WTC11 (cell line): Measurements from ENCODE around the gene RPL41. TPM values are rescaled to one million over a fixed set of nuclear protein-coding genes. Genes with fewer than 3 reads are reported as not detected.

Source experiments
- ATAC-seq: fragments of 200-7000 bp; cut with Tn5 transposase; 2 replicates; pipeline ENCODE4 v1.10.0; 2021; ENCODE audit warnings: mild to moderate bottlenecking, moderate library complexity
- CTCF ChIA-PET: fragments of 300-600 bp; sonication (Branson Sonifier 250); formaldehyde crosslinking; loops from one replicate; lab custom pipeline; 2021; ENCODE audit warnings: antibody characterized with exemption; lab: Charles Lee
- POLR2A ChIA-PET: fragments of 350-600 bp; sonication (Branson Sonifier 250); formaldehyde crosslinking; loops from one replicate; lab custom pipeline; 2021; ENCODE audit warnings: antibody characterized with exemption; lab: Charles Lee
- DNase-seq: peaks from one replicate; pipeline ENCODE4 v3.0.0; 2021; ENCODE audit warnings: low spot score
- H3K27ac Mint-ChIP-seq: 2 replicates; pipeline ENCODE4 v1.8.0; 2021; ENCODE audit warnings: mixed read lengths
- H3K27me3 Mint-ChIP-seq: 2 replicates; pipeline ENCODE4 v1.8.0; 2021; ENCODE audit warnings: low read depth, mild to moderate bottlenecking, moderate library complexity, mixed read lengths
- H3K36me3 Mint-ChIP-seq: 2 replicates; pipeline ENCODE4 v1.8.0; 2021; ENCODE audit warnings: mixed read lengths
- H3K4me1 Mint-ChIP-seq: 2 replicates; pipeline ENCODE4 v1.8.0; 2022; ENCODE audit warnings: mixed read lengths
- H3K4me3 Mint-ChIP-seq: 2 replicates; pipeline ENCODE4 v1.8.0; 2021; ENCODE audit warnings: mild to moderate bottlenecking, moderate library complexity, mixed read lengths
- H3K9me3 Mint-ChIP-seq: 2 replicates; pipeline ENCODE4 v1.8.0; 2021; ENCODE audit warnings: mixed read lengths
- AFF4 ChIP-seq: sonication (generic); formaldehyde crosslinking; IDR thresholded peaks from 2 replicates; pipeline ENCODE4 v1.8.1; 2023; ENCODE audit warnings: mild to moderate bottlenecking, missing genetic modification reagents, borderline replicate concordance
- ATF6 ChIP-seq: sonication (generic); formaldehyde crosslinking; IDR thresholded peaks from 2 replicates; pipeline ENCODE4 v1.8.1; 2023; ENCODE audit warnings: mild to moderate bottlenecking, missing genetic modification reagents
- IRF1 ChIP-seq: sonication (generic); formaldehyde crosslinking; IDR thresholded peaks from 2 replicates; pipeline ENCODE4 v1.8.0; 2023; ENCODE audit warnings: missing genetic modification reagents
- MYBL2 ChIP-seq: sonication (generic); formaldehyde crosslinking; IDR thresholded peaks from 2 replicates; pipeline ENCODE4 v1.8.1; 2023; ENCODE audit warnings: mild to moderate bottlenecking, moderate library complexity, missing genetic modification reagents
- NFE2L1 ChIP-seq: sonication (generic); formaldehyde crosslinking; IDR thresholded peaks from 2 replicates; pipeline ENCODE4 v1.8.1; 2023; ENCODE audit warnings: missing genetic modification reagents
- NR1H2 ChIP-seq: sonication (generic); formaldehyde crosslinking; IDR thresholded peaks from 2 replicates; pipeline ENCODE4 v1.9.0; 2021; ENCODE audit warnings: mild to moderate bottlenecking, moderate library complexity, missing genetic modification reagents
- NR3C1 ChIP-seq: sonication (generic); formaldehyde crosslinking; conservative IDR thresholded peaks from 2 replicates; pipeline ENCODE4 v1.8.1; 2023; ENCODE audit warnings: low read depth, mild to moderate bottlenecking, missing genetic modification reagents
- RORB ChIP-seq: fragments of 250-450 bp; sonication (Bioruptor Pico); IDR thresholded peaks from 2 replicates; pipeline ENCODE4 v1.9.0; 2021; ENCODE audit warnings: mild to moderate bottlenecking
- SOX15 ChIP-seq: fragments of 250-450 bp; sonication (Bioruptor Pico); IDR thresholded peaks from 2 replicates; pipeline ENCODE4 v1.9.0; 2021; ENCODE audit warnings: mild to moderate bottlenecking
- TCF7 ChIP-seq: sonication (generic); formaldehyde crosslinking; IDR thresholded peaks from 2 replicates; pipeline ENCODE4 v1.8.0; 2022; ENCODE audit warnings: mild to moderate bottlenecking, low read depth, missing genetic modification reagents, moderate library complexity
- ZNF263 ChIP-seq: sonication (generic); formaldehyde crosslinking; IDR thresholded peaks from 2 replicates; pipeline ENCODE4 v1.8.1; 2022; ENCODE audit warnings: low read depth, mild to moderate bottlenecking, moderate library complexity, missing genetic modification reagents
- ZNF425 ChIP-seq: fragments of 250-450 bp; sonication (Bioruptor Pico); conservative IDR thresholded peaks from 2 replicates; pipeline ENCODE4 v1.9.0; 2021; ENCODE audit warnings: mild to moderate bottlenecking
- ZNF532 ChIP-seq: fragments of 250-450 bp; sonication (Bioruptor Pico); IDR thresholded peaks from 2 replicates; pipeline ENCODE4 v1.9.0; 2021; ENCODE audit warnings: mild to moderate bottlenecking, borderline replicate concordance
- total RNA-seq: library from RNA; stranded (reverse); gene quantifications from 3 replicates; pipeline ENCODE4 v1.2.3, GENCODE V29; 2021
- TF ChIP-seq, protein P1 (sequence below): sonication (generic); formaldehyde crosslinking; IDR thresholded peaks from 2 replicates; pipeline ENCODE4 v1.8.1; 2022; ENCODE audit warnings: low read depth, missing genetic modification reagents, borderline replicate concordance

Gene RPL41
- total RNA-seq, 1 experiment from 2014 or later, result 4,004 TPM

- Mint-ChIP-seq H3K27me3 (no peaks in the 10 kb centered on the region), H3K4me3 (no peak overlapping the region), H3K36me3 (peaks cover 30% of the 10 kb centered on the region), H3K4me1 (peaks cover 23% of the 10 kb centered on the region), H3K27ac (no peak overlapping the region), H3K9me3 (no peaks in the 10 kb centered on the region)
- no peak for DNase-seq
- ChIA-PET CTCF (interaction anchor here (4.3 kb wide), 1 partner anchor 68 kb away, joined by 95 read pairs; the partner anchor contains the start of gene SMARCC2), POLR2A (no interaction called here)
- ATAC-seq, result no peak
- no peak for TF ChIP-seq ZNF532 (CRISPR knock-in tag)
- TF ChIP-seq, protein P1, sequence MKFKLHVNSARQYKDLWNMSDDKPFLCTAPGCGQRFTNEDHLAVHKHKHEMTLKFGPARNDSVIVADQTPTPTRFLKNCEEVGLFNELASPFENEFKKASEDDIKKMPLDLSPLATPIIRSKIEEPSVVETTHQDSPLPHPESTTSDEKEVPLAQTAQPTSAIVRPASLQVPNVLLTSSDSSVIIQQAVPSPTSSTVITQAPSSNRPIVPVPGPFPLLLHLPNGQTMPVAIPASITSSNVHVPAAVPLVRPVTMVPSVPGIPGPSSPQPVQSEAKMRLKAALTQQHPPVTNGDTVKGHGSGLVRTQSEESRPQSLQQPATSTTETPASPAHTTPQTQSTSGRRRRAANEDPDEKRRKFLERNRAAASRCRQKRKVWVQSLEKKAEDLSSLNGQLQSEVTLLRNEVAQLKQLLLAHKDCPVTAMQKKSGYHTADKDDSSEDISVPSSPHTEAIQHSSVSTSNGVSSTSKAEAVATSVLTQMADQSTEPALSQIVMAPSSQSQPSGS, result no peak
- TF ChIP-seq RORB, result no peak
- no peak for TF ChIP-seq ZNF425 (CRISPR knock-in tag)
- no peak for TF ChIP-seq SOX15 (CRISPR knock-in tag)
- TF ChIP-seq NR3C1, result no peak
- no peak for TF ChIP-seq NFE2L1 (CRISPR knock-in tag)
- no peak for TF ChIP-seq ATF6 (CRISPR knock-in tag)
- no peak for TF ChIP-seq NR1H2 (CRISPR knock-in tag)
- TF ChIP-seq IRF1 (CRISPR knock-in tag), result no peak
- no peak for TF ChIP-seq AFF4 (CRISPR knock-in tag)
- no peak for TF ChIP-seq MYBL2 (CRISPR knock-in tag)
- no peak for TF ChIP-seq TCF7 (CRISPR knock-in tag)
- TF ChIP-seq ZNF263 (CRISPR knock-in tag), result no peak
Measured at GRCh38 chr12:56121204-56121870, 4.9 kb downstream of the RPL41 start.
